Left kidney (tissue), 2 donors: Measurements from ENCODE around the gene MAN2A2. TPM values are rescaled to one million over a fixed set of nuclear protein-coding genes. Genes with fewer than 3 reads are reported as not detected.

Experiments
- DNase-seq: peaks from one replicate; pipeline ENCODE4 v3.0.0-alpha.2; 2013
- polyA plus RNA-seq: library from polyadenylated mRNA; unstranded; fragments of 120-200 nt; gene quantifications from one replicate; pipeline ENCODE4 v1.2.1, GENCODE V29; 2013; ENCODE audit not compliant: insufficient read length

MAN2A2 gene
- polyA plus RNA-seq, 1 donor = 52.7 TPM

DNA sequence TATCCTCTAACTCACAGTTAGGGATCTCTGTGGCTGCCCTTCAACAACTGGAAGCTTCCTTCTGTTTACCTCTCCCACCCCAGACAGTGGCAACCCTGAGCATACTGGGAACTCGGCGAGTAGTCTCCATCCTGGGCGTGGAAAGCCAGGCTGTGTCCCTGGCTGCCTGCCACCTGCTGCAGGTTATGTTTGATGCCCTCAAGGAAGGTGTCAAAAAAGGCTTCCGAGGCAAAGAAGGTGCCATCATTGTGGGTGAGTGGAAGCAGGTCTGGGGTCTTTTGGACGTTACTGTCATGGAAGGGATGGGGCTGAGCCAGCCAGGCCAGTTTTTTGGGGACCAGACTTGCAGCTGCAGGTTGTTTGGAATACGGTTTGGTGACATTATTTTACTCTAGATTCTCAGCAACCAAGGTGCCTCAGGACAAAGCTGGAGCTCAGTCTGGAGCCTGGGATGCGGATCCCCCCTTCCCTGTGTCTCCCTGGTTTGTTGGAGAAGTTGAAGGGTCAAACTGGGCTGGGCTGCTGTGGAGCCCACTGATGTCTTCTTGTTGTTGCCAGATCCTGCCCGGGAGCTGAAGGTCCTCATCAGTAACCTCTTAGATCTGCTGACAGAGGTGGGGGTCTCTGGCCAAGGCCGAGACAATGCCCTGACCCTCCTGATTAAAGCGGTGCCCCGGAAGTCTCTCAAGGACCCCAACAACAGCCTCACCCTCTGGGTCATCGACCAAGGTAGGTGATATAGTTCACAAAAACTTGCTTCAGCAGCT is 39.4 kb downstream of the MAN2A2 start:
- no peak for DNase-seq

DNA sequence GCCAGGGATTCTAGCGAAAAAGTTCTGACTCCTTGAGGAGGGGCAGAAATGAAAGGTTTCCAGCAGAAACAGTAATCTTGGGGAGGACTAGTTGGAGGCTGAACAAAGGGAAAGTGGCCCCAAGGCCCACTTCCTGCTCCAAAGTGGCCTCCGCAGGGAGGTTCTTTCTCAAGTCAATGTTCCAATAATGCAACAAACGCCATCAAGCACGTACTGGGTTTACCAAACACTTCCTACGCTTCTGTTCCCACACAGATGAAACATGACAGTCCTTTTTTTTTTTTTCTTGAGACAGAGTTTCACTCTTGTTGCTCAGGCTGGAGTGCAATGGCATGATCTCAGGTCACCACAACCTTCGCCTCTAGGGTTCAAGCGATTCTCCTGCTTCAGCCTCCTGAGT is 42.0 kb downstream of the MAN2A2 start:
- no peak for DNase-seq

DNA sequence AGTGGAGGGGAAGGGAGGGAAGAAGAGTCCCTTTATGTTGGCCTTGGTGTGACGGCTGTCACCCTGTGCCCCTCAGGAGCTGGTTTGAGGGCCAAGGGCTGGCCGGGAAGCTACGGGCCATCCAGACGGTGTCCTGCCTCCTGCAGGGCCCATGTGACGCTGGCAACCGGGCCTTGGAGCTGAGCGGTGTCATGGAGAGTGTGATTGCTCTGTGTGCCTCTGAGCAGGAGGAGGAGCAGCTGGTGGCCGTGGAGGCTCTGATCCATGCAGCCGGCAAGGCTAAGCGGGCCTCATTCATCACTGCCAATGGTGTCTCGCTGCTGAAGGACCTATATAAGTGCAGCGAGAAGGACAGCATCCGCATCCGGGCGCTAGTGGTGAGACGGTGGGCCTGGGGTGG is 43.4 kb downstream of the MAN2A2 start:
- no peak for DNase-seq

DNA sequence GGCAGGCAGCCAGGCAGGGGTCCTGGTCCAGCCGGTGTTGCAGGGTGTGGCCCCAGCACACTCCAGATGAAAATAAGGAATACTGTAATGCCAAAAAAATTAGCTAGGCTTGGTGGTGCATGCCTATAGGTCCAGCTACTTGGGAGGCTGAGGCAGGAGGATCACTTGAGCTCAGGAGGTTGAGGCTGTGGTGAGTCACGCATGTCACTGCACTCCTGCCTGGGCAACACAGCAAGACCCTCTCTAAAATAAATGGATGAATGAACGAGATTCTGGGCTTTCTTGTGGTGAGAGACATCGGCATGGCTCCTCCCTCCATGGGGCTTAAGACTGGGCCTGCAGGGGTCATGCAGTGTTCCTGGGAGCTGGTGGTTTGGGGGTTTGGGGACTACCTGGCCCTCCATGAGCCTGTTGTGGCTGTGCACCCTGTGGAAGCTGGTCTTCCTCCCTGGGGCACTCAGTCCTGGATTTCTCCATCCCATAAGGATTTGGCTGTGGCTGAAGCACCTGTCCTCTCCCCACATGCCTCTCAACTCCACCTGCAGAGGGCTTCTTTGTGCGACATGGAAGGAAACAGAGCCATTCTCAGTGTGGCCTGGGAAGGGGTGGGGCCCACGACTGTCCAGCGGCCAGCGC is 44.0 kb downstream of the MAN2A2 start:
- no peak for DNase-seq

DNA sequence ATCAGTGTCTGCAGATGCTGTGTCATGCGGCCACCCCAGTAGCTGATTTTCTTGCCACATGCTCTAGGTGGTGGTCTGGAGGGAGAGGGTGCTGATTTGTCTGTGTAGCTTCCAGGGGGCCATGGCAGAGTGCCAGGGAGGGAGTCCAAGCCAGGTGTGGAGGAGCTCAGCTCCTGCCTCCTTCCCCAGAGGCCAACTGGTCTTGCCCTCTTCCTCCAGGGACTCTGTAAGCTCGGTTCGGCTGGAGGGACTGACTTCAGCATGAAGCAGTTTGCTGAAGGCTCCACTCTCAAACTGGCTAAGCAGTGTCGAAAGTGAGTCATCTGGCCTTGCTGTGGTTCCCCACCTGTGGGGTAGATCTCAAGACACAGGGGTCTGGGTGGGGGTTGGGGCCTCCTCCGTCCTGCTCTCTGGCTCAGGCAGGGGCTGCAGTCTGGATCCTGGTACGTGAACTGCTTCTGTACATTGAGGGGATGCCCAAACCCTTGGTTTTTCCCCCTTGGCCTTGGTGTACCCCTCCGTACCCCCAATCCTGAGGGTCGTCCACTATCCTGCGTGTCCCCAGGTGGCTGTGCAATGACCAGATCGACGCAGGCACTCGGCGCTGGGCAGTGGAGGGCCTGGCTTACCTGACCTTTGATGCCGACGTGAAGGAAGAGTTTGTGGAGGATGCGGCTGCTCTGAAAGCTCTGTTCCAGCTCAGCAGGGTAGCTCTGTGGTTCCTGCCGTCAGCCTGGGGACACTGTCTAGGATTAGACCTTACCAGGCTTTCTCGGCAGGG is 44.7 kb downstream of the MAN2A2 start:
- no peak for DNase-seq

DNA sequence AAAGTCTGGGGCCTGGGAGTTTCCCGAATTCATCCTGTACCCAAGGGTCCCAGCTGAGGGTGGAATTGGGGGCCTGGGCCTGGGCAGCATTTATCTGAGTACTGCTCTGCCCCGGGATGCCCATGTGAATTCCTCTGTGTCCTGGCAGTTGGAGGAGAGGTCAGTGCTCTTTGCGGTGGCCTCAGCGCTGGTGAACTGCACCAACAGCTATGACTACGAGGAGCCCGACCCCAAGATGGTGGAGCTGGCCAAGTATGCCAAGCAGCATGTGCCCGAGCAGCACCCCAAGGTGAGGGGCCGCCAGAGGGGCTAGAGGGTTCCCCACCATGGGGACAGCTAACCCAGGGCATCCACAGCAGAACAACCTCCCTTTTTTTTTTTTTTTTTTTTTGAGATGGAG is 45.4 kb downstream of the MAN2A2 start:
- no peak for DNase-seq

DNA sequence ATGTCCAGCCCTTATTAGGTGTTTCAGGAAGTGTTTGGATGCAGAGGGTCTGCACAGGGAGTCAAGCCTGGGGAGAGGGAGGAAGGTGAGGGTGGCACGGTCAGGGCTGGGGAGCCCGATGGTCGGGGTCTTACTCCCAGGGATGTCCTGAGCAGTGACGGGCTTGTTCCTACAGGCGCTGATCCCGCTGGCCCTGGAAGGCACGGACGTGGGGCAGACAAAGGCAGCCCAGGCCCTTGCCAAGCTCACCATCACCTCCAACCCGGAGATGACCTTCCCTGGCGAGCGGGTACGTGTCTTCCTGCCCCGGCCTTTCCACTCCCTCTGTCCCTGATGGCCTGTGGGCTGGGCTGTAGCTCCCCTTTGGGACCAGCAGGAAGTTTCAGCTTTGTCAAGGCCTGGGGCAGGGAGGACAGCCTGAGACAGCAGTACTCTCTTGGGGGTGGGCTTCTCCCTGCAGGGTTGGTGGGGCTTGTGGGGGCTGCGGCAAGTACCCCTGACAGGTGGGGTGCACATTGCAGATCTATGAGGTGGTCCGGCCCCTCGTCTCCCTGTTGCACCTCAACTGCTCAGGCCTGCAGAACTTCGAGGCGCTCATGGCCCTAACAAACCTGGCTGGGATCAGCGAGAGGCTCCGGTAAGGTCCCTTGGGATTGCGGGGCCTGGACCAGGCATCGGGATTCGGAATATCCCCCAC is 47.0 kb downstream of the MAN2A2 start:
- no peak for DNase-seq

DNA sequence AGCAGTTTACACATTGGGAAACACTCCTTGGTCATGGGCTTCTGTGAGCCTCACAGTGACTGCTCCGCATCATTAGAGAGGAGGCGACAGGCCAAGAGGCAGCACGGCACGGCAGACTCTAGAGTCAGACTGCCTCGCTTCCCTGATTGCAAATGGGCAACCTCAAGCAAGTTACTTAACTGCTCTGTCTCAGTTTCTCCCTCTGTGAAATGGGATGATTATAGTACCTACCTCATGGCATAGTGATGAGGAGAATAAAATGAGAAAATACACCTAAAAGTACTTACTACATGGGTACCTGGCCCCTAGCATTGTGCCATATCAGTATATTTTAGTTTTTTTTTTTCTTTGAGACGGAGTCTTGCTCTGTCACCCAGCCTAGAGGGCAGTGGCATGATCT is 47.6 kb downstream of the MAN2A2 start:
- no peak for DNase-seq

DNA sequence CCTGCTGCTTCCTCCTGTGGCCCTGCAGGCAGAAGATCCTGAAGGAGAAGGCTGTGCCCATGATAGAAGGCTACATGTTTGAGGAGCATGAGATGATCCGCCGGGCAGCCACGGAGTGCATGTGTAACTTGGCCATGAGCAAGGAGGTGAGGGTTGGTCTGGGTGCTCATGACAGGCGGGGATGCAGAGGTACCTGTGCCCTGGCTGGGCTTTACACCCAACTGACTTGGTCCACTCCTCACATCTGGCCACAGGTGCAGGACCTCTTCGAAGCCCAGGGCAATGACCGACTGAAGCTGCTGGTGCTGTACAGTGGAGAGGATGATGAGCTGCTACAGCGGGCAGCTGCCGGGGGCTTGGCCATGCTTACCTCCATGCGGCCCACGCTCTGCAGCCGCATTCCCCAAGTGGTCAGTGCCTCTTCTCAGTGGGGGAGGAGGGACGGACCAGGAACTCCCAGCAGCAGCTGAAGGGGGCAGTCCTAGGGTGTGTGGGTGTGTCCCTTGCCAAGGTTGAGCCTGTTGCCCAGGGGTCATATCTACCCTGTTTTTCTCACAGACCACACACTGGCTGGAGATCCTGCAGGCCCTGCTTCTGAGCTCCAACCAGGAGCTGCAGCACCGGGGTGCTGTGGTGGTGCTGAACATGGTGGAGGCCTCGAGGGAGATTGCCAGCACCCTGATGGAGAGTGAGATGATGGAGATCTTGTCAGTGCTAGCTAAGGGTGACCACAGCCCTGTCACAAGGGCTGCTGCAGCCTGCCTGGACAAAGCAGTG is 50.0 kb downstream of the MAN2A2 start:
- DNase-seq = no peak

DNA sequence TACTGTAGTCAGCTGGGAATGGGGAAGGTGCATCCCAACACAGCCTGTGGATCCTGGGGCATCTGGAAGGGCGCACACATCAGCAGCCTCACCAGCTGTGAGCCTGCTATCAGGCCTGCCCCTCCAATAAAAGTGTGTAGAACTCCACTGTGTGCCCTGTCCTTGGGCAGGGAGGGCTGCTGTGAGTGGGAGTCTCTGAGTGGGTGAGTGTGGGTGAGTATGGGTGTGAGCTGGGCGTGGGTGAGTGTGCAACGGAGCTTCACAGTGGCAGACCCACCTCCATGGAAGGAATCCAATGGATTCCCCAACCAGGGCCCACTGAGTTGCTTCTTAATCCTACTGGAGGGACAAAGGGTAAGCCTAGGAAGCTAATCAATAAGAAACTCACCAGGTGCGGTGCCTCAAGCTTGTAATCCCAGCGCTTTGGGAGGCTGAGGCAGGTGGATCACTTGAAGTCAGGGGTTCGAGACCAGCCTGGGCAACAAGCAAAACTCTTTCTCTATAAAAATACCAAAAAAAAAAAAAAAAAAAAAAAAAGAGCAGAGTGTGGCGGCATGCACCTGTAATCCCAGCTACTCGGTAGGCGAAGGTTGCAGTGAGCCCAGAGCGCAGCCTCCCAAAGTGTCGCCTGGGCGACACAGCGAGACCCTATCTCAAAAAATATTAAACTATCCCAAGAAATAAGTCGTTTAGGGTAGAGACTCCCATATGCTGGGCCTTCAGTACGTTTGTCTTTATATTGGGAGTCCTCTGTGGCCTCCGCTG is 51.0 kb downstream of the MAN2A2 start:
- DNase-seq = no peak

DNA sequence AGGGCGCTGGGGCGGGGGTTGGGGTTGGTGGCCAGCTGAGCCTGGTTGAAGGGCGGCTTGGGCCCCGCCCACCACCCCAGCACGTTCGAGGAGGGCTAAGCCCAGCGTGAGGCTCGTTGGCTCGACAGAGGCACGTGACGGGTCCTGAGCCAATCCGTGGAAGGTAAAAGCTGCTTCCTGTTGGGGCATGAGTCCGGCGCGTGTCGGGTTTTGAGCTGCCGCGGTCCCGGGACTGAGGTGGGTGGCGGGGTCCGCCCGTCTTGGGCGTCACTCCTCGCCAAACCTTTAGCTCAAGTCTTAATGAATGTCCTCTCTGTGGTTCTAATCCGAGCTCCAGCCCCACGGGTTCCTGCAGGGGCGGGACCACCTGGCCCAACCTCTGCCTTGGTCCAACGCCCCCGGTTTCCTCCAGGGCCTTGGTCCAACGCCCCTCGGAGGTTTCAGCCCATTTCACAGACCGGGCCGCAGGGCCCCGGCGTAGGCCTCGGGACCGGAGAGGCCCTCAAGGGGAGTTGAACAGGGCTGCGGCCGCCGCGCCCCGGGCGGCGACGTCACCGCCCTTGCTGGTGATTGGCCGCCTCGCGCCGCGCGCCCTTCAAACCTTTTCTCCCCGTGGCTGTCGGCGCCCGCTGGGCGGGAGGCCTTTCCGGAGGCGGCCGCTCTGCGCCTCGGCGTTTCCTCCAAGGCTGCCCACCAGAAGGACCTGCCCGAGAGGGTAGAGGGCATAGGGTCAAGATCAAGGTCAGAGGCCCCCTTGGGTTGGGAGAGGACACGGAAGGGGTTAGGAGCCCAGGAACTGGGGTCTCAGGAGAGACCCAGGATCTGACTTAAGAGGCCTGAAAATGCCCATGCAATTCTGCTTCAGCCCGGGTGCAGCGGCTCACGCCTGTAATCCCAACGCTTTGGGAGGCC is 51.9 kb downstream of the MAN2A2 start, which contains the start of gene RCCD1:
Gene RCCD1, plus strand, starts transcription at position 173 of the 912 bp plus-strand sequence. CDS start 1,851 bp downstream, outside the sequence.
- peak; percentile 91 for DNase-seq

DNA sequence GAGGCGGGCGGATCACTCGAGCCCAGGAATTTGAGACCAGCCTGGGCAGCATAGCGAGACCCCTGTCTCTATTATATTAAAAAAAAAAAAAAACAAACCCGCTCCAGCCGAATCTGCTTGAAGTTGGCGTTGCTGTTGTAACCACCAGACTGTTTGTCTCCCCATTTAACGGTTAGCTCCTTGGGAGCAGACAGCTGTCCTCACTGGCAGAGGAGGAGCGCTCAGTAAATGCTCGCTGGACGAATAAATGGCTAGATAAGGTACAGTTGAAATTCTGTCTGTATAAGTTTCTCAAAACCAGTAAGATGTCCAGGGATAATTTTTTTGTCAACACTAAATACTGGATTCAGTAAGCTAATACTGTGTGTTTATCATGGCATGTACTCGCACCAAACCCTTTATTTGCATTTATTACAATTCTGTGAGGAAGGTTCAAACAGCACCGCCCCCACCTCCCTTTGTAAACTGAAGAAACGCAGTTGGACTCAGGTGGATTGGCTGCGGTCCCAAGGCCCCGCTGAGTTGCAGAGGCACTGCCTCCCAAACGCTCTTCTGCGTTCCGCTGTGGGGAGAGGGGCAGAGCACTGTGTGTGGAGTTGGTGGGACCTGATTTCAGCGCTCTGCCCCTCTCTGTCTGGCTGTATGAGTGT is 52.6 kb downstream of the MAN2A2 start:
- DNase-seq = no peak

DNA sequence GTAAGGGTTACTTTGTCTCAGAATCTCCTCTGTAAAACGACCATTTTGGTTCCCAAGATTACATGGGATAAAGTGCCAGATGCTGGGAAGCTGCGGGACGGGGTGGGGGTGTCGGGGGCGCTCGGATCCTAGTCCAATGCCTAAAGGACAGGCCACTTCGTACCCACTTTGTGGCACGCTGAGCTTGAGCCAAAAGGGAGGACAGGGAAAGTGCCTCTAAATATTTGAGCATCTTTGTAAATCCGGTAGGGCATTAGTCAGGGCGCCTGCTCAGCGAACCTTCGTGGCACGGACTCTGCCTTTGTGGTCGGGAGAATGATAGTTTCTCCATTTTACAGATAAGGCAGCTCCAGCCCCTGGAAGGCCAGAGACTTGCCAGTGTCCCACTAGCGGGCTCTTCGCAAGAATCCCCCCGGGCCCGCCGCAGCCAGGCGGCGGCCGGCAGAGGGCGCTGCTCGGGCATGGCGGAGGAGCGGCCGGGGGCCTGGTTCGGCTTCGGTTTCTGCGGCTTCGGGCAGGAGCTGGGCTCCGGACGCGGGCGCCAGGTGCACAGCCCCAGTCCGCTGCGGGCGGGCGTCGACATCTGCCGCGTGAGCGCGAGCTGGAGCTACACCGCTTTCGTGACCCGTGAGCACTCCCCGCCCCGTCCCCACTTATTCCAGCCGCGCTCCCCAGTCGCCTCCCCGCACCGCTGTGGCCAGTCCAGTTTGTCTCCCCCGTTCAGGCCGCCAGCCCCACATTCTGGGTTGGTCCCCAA is 53.4 kb downstream of the MAN2A2 start:
- DNase-seq = peak; percentile 74

DNA sequence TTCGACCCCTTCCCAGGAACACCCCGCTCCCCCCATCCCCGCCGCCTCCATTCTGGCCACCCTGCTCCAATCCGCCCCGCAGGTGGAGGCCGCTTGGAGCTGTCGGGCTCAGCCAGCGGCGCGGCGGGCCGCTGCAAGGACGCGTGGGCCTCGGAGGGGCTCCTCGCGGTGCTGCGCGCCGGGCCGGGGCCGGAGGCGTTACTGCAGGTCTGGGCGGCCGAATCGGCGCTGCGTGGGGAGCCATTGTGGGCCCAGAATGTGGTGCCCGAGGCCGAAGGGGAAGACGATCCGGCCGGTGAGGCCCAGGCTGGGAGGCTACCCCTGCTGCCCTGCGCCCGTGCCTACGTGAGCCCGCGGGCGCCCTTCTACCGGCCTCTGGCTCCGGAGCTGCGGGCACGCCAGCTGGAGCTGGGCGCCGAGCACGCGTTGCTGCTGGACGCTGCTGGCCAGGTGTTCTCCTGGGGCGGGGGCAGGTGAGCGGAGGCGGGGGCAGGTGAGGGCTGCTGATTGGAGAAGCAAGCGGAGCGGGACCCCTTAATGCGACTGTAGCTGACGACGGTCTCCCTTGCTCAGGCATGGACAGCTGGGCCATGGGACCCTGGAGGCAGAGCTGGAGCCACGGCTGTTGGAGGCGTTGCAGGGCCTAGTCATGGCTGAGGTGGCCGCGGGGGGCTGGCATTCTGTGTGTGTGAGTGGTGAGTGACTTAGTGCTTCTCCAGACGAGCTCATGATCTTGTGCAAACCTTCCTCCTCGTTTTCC is 54.1 kb downstream of the MAN2A2 start:
- peak; percentile 28 for DNase-seq

DNA sequence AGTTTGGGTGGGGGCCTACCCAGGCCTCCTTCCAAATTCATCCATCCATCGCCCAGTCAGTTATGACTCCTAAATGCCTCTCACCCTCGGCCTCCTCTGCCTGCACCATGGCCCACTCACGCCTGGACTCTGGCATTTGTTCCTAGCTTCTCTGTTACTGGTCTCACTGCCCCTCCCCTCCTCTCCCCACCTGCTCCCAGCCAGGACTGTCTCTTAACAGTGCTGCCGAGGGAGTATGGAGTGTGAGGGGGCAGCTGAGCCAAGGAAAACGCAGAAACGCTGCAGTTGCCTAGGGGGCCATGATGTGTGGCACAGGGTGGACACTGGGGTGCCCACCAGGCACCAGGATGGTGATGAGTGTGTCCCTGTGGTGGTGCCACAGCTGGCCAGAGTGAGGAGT is 54.7 kb downstream of the MAN2A2 start:
- DNase-seq = no peak

DNA sequence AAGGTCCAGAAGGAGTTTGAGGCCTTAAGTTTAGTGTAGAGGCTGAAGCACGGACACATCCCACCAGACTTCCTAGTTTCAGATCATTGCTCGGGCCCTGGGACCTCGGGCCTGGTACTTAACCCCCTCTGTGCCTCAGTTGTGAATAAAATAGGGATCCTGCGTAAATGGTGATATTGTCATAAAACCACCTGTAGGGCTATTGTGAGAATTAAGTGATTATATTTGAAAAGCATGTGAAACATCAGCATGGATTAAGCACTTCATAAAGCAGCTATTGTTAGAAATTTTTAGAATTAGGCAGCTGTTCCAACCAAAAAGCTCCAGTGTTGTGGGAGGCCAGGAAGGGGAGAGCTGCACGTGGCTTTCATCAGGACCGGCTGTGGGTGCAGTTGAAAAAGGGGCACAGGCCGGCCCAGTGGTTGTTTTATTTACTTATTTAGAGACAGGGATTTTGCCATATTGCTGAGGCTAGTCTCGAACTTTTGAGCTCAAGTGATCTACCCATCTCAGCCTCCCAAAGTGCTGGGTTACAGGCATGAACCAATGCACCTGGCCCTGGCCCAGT is 56.0 kb downstream of the MAN2A2 start:
- DNase-seq = no peak

DNA sequence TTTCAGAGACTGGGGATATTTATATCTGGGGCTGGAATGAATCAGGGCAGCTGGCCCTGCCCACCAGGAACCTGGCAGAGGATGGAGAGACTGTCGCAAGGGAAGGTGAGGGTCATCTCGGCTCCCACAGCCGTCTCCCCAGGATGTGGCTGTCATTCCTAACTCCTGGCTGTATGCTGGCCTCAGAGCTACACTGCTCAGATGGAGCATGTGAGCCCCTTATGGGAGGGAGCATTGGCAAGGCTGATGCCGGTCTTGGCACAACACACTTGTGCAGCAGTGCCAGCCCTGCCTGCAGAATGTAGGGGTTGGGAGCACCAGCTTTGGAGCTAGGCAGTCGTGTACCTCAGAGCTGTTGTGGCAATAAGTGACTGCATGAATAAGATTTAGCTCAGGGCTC is 56.8 kb downstream of the MAN2A2 start:
- no peak for DNase-seq
